Endothelial cell of umbilical vein (primary cell): ENCODE measurements around the gene TBX4. TPM values are rescaled to one million over a fixed set of nuclear protein-coding genes. Genes with fewer than 3 reads are reported as not detected.
"Not testable (repeated sequence)": the region's sequence is repeated elsewhere in the genome, so short reads cannot be mapped to it uniquely, and the experiment has no call there.

Experiments
- BruUV-seq: library from RNA; stranded (reverse); fragments of 400-500 nt; replicated peaks from 2 replicates; lab custom pipeline; 2021; lab: Mats Ljungman, UMichigan
- CTCF ChIA-PET: fragments of 300-600, 350-600 bp; sonication (Branson Sonifier 250); formaldehyde crosslinking; loops from one replicate; lab custom pipeline; 2021; ENCODE audit warnings: antibody characterized with exemption, inconsistent platforms; lab: Charles Lee
- POLR2A ChIA-PET: fragments of 300-600, 350-600 bp; sonication (Branson Sonifier 250); formaldehyde crosslinking; loops from one replicate; lab custom pipeline; 2021; ENCODE audit warnings: antibody characterized with exemption, inconsistent platforms; lab: Charles Lee
- DNase-seq: peaks from one replicate; pipeline ENCODE4 v3.0.0-alpha.2; 2011; ENCODE audit warnings: low read depth, low spot score
- FAIRE-seq: peaks from 2 replicates; lab custom pipeline; 2011; peaks lifted over from hg19 to GRCh38; lab: Jason Lieb, UNC
- H2AFZ ChIP-seq: 2 replicates; pipeline ENCODE4 v1.6.0; 2012; ENCODE audit warnings: low read depth, low read length, control low read depth, inconsistent platforms
- H3K27ac ChIP-seq: 2 replicates; pipeline ENCODE4 v1.5.1; 2011; ENCODE audit warnings: low read depth, mild to moderate bottlenecking, control low read depth, low read length, moderate library complexity; ENCODE audit not compliant: insufficient read depth
- H3K27me3 ChIP-seq, 2 experiments: 2 replicates each; pipeline versions ENCODE4 v1.6.0 to v1.6.1; 2011; ENCODE audit warnings: low read length in 2 of 2, mixed read lengths in 1 of 2; ENCODE audit not compliant: control insufficient read depth in 2 of 2, insufficient read depth in 2 of 2
- H3K36me3 ChIP-seq, 2 experiments: 2 replicates in 1 of 2; 3 replicates in 1 of 2; pipeline ENCODE4 v1.5.1; 2011; ENCODE audit warnings: low read length in 2 of 2, mild to moderate bottlenecking in 1 of 2, moderate library complexity in 1 of 2; ENCODE audit not compliant: control insufficient read depth in 2 of 2, insufficient read depth in 2 of 2; ENCODE audit errors: extremely low read depth in 1 of 2
- H3K4me1 ChIP-seq: 3 replicates; pipeline ENCODE4 v1.5.1; 2011; ENCODE audit warnings: mild to moderate bottlenecking, low read length; ENCODE audit not compliant: control insufficient read depth, insufficient read depth; ENCODE audit errors: extremely low read depth
- H3K4me2 ChIP-seq: 2 replicates; pipeline ENCODE4 v1.6.1; 2011; ENCODE audit warnings: low read length, control low read depth, mixed read lengths; ENCODE audit not compliant: insufficient read depth
- H3K4me3 ChIP-seq, 3 experiments: fragments of 200-600 bp in 1 of 3; sonication (generic), shearing (Covaris generic) in 1 of 3; replicated peaks in 1 of 3; 2 replicates each; pipeline ENCODE4 v1.5.1; 2011 to 2016; ENCODE audit warnings: control low read depth in 3 of 3, low read length in 3 of 3, mild to moderate bottlenecking in 2 of 3, inconsistent platforms in 1 of 3, low read depth in 1 of 3, moderate library complexity in 1 of 3; ENCODE audit not compliant: insufficient read depth in 1 of 3
- H3K79me2 ChIP-seq: 2 replicates; pipeline ENCODE4 v1.6.0; 2012; ENCODE audit warnings: low read length, inconsistent platforms; ENCODE audit not compliant: control insufficient read depth, insufficient read depth
- H3K9ac ChIP-seq: replicated peaks from 2 replicates; pipeline ENCODE3; 2011; ENCODE audit warnings: low read length, control low read depth; ENCODE audit not compliant: insufficient read depth; ENCODE audit errors: extremely low read depth
- H3K9me1 ChIP-seq: replicated peaks from 3 replicates; pipeline ENCODE4 v1.6.0; 2011; ENCODE audit warnings: mild to moderate bottlenecking, low read length; ENCODE audit not compliant: control insufficient read depth, insufficient read depth; ENCODE audit errors: extremely low read depth
- H3K9me3 ChIP-seq: replicated peaks from 2 replicates; pipeline ENCODE4 v1.5.1; 2012; ENCODE audit warnings: low read length, inconsistent platforms; ENCODE audit not compliant: control insufficient read depth, insufficient read depth
- H4K20me1 ChIP-seq: replicated peaks from 2 replicates; pipeline ENCODE3; 2011; ENCODE audit warnings: mild to moderate bottlenecking, low read length; ENCODE audit not compliant: control insufficient read depth, insufficient read depth; ENCODE audit errors: extremely low read depth
- EZH2 ChIP-seq: IDR thresholded peaks from 2 replicates; pipeline ENCODE4 v1.6.1; 2012; ENCODE audit warnings: borderline replicate concordance, low read depth, mild to moderate bottlenecking, moderate library complexity, low read length, inconsistent platforms; ENCODE audit not compliant: severe bottlenecking
- FOS ChIP-seq: IDR thresholded peaks from 2 replicates; pipeline ENCODE4 v1.6.1; 2011; ENCODE audit warnings: mild to moderate bottlenecking, low read length, moderate library complexity, borderline replicate concordance; ENCODE audit not compliant: insufficient read depth
- GATA2 ChIP-seq: IDR thresholded peaks from 2 replicates; pipeline ENCODE4 v1.7.0; 2011; ENCODE audit warnings: low read depth, mild to moderate bottlenecking, moderate library complexity, mixed read lengths, low read length; ENCODE audit not compliant: insufficient read length, insufficient read depth
- JUN ChIP-seq: IDR thresholded peaks from 2 replicates; pipeline ENCODE4 v1.6.1; 2011; ENCODE audit warnings: borderline replicate concordance, low read depth; ENCODE audit not compliant: insufficient read length, insufficient read depth
- MYC ChIP-seq: IDR thresholded peaks from one replicate; pipeline ENCODE4 v1.6.1; 2011; ENCODE audit warnings: mild to moderate bottlenecking, low read depth, low read length
- POLR2A ChIP-seq: IDR thresholded peaks from 2 replicates; pipeline ENCODE4 v1.6.1; 2012; ENCODE audit warnings: low read depth, mild to moderate bottlenecking, control low read depth, low read length
- POLR2AphosphoS5 ChIP-seq: IDR thresholded peaks from 2 replicates; pipeline ENCODE4 v1.6.1; 2012; ENCODE audit warnings: low read depth, mild to moderate bottlenecking, control low read depth, low read length, moderate library complexity; ENCODE audit not compliant: insufficient read depth
- dilution Hi-C: fragments of 300-500 bp; cut with MboI; formaldehyde crosslinking; loops from one replicate; pipeline ENCODE4 v1.15.0; 2019; ENCODE audit warnings: low sequenced_read_pairs; ENCODE audit not compliant: extremely low pct_ligation_motif_present
- intact Hi-C: fragments of 100-400 bp; cut with micrococcal nuclease; formaldehyde crosslinking; loops from one replicate; pipeline ENCODE4 v1.10.0; 2022
- polyA plus RNA-seq, 4 experiments: library from polyadenylated mRNA; depleted of rRNA in 3 of 4; stranded (reverse) in 3 of 4; unstranded in 1 of 4; fragments of >200 nt; gene quantifications; 2 replicates each; pipeline versions ENCODE4 v1.2.1 to v1.2.3, GENCODE V29; 2011 to 2012; ENCODE audit warnings: missing spikeins in 1 of 4
- total RNA-seq: library from RNA; stranded (reverse); gene quantifications from 2 replicates; pipeline ENCODE4 v1.2.3, GENCODE V29; 2021
- TF ChIP-seq, protein P1 (sequence below): IDR thresholded peaks from 2 replicates; pipeline ENCODE4 v1.6.1; 2011; ENCODE audit not compliant: insufficient read depth, insufficient read length

TBX4 gene
- total and polyA plus RNA-seq, 2 donors (not counting 3 experiments of a cell fraction or from before 2014, with no cell fraction given): not detected

DNA sequence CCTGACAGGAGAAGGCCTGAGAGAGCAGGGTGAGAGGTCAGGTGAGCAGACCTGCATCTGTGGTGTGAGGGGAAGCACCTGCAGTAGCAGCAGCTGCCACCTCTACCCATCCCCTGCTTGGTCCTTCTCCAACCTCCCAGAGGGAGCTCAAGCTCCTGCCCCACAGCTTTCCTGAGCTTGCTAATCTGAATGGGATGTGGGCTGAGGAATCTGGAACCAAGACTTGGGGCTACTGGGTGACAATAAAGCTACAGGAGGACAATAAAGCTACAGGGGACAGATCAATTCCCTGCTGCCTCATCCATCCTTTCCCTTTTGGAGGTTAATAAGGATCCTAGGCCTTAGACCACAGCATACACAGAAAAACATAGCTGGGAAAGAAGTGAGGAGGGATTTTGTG lies 4.9 kb upstream of the TBX4 start:
- Histone ChIP-seq H3K4me2 (no peak overlapping the region), H3K27me3 (peaks cover 38 to 57% of the 10 kb centered on the region in 2 experiments), H3K36me3 (no peaks in the 10 kb centered on the region), H3K4me3 (no peak overlapping the region), H4K20me1 (no peaks in the 10 kb centered on the region), H2AFZ (no peak overlapping the region), H3K9me1 (no peaks in the 10 kb centered on the region), H3K4me1 (peaks cover 2% of the 10 kb centered on the region), H3K9ac (no peak overlapping the region), H3K9me3 (no peaks in the 10 kb centered on the region), H3K27ac (no peak overlapping the region), H3K79me2 (no peaks in the 10 kb centered on the region)
- POLR2A ChIA-PET: no interaction called here
- no peak for FAIRE-seq
- no peak for DNase-seq
- CTCF ChIA-PET: interaction anchor here (0.6 to 1.8 kb wide), 3 partner anchors 20 to 591 kb away, joined by 3 to 6 read pairs (median 4); no protein-coding TSS in a partner anchor
- TF ChIP-seq GATA2 (no peak), POLR2AphosphoS5 (no peak), EZH2 (no peak), POLR2A (no peak), MYC (no peak), FOS (no peak), JUN (no peak)
- TF ChIP-seq, protein P1, sequence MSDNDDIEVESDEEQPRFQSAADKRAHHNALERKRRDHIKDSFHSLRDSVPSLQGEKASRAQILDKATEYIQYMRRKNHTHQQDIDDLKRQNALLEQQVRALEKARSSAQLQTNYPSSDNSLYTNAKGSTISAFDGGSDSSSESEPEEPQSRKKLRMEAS: no peak
- intact Hi-C loops: no loop called here
- no TSS peak for BruUV-seq
- dilution Hi-C loops: no loop called here

DNA sequence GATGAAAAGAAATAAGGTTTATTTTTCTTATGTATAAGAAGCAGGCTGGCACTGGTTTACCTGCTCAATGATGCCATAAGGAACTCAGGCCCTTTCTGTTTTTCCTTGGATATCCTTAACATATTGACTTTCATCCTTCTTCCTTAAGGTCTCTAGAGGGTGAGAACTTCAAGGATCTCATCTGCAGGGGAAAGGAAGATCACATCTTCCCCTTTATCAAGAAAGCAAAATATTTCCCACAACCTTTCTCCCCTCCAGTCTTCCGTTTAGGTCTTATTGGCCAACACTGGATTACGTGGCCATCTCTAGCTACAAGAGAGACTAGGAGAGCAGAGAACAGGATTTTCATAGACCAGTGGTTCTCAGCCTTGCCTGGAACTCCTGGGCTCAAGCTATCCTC lies 4.2 kb upstream of the TBX4 start:
- no peaks in the 10 kb centered on the region for H3K36me3 ChIP-seq
- TF ChIP-seq EZH2 (no peak), FOS (no peak), POLR2A (no peak), MYC (no peak)
- TF ChIP-seq, protein P1: no peak
- H3K4me1 ChIP-seq: peaks cover 3% of the 10 kb centered on the region
- ChIA-PET POLR2A (no interaction called here), CTCF (interaction anchor here (1.3 to 1.8 kb wide), 2 partner anchors 20 to 112 kb away, joined by 3 to 6 read pairs; no protein-coding TSS in a partner anchor)
- no peak overlapping the region for H3K9ac ChIP-seq
- H3K27me3 ChIP-seq: peaks cover 43 to 63% of the 10 kb centered on the region in 2 experiments
- H3K4me2 ChIP-seq: no peak overlapping the region
- dilution Hi-C loops (no loop called here), intact Hi-C loops (no loop called here)
- no peaks in the 10 kb centered on the region for H3K79me2 ChIP-seq
- peaks cover 2% of the 10 kb centered on the region for H4K20me1 ChIP-seq
- H2AFZ ChIP-seq: no peak overlapping the region
- no peak overlapping the region for H3K27ac ChIP-seq
- no TSS peak for BruUV-seq
- no peak for FAIRE-seq
- H3K9me1 ChIP-seq: no peaks in the 10 kb centered on the region
- no peaks in the 10 kb centered on the region for H3K9me3 ChIP-seq
- DNase-seq: no peak
- H3K4me3 ChIP-seq: no peak overlapping the region

DNA sequence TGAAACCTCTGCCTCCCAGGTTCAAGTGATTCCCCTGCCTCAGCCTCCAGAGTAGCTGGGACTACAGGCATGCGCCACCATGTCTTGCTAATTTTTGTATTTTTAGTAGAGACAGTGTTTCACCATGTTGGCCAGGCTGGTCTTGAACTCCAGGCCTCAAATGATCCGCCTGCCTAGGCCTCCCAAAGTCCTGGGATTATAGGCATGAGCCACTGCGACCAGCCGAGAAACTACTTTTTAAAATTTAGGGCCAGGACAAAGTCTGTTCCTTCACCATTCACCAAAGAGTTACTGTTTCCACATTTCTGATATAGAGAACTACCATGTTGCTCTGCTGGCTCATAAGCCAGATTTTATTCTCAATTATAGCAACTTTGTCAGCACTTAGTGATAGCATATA lies 3.1 kb upstream of the TBX4 start:
- intact Hi-C loops, FAIRE-seq, H2AFZ ChIP-seq, dilution Hi-C loops, BruUV-seq, H3K27ac ChIP-seq, H3K4me2 ChIP-seq, H3K79me2 ChIP-seq, H3K9me3 ChIP-seq, H3K36me3 ChIP-seq, H4K20me1 ChIP-seq, H3K4me1 ChIP-seq, H3K9me1 ChIP-seq, H3K9ac ChIP-seq, DNase-seq, H3K4me3 ChIP-seq, POLR2A ChIA-PET: not testable (repeated sequence)
- peaks cover 50 to 74% of the 10 kb centered on the region in 2 experiments for H3K27me3 ChIP-seq
- CTCF ChIA-PET: interaction anchor here (1.4 to 2.0 kb wide), 3 partner anchors 19 to 45 kb away, joined by 3 to 7 read pairs (median 4); no protein-coding TSS in a partner anchor
